Astrocyte (in vitro differentiated cells and primary cell): ENCODE measurements around the gene IFITM10. TPM values are rescaled to one million over a fixed set of nuclear protein-coding genes. Genes with fewer than 3 reads are reported as not detected.

ENCODE experiments used
- DNase-seq: peaks from one replicate; pipeline ENCODE4 v3.0.0-alpha.2; 2010; ENCODE audit warnings: low read depth
- FAIRE-seq: peaks from 2 replicates; lab custom pipeline; 2011; peaks lifted over from hg19 to GRCh38; lab: Jason Lieb, UNC
- H2AFZ ChIP-seq: 2 replicates; pipeline ENCODE4 v1.6.0; 2012; ENCODE audit warnings: low read depth, low read length, inconsistent platforms
- H3K27ac ChIP-seq: 2 replicates; pipeline ENCODE4 v1.5.1; 2011; ENCODE audit warnings: low read depth, low read length, inconsistent platforms
- H3K27me3 ChIP-seq: 2 replicates; pipeline ENCODE4 v1.6.0; 2011; ENCODE audit warnings: low read length, inconsistent platforms; ENCODE audit not compliant: insufficient read depth
- H3K36me3 ChIP-seq: 2 replicates; pipeline ENCODE4 v1.5.1; 2011; ENCODE audit warnings: low read length, inconsistent platforms; ENCODE audit not compliant: insufficient read depth
- H3K4me1 ChIP-seq: 2 replicates; pipeline ENCODE4 v1.5.1; 2011; ENCODE audit warnings: low read length, inconsistent platforms; ENCODE audit not compliant: insufficient read depth
- H3K4me2 ChIP-seq: 2 replicates; pipeline ENCODE4 v1.6.0; 2012; ENCODE audit warnings: low read length, inconsistent platforms
- H3K4me3 ChIP-seq: 2 replicates; pipeline ENCODE4 v1.5.1; 2011; ENCODE audit warnings: low read depth, mild to moderate bottlenecking, low read length, inconsistent platforms; ENCODE audit not compliant: insufficient read depth
- H3K79me2 ChIP-seq: 2 replicates; pipeline ENCODE4 v1.6.0; 2012; ENCODE audit warnings: mild to moderate bottlenecking, low read length, inconsistent platforms; ENCODE audit not compliant: insufficient read depth
- H3K9ac ChIP-seq: 2 replicates; pipeline ENCODE4 v1.6.0; 2012; ENCODE audit warnings: mild to moderate bottlenecking, low read length, inconsistent platforms
- H3K9me3 ChIP-seq: 2 replicates; pipeline ENCODE4 v1.5.1; 2012; ENCODE audit warnings: low read depth, mild to moderate bottlenecking, low read length, inconsistent platforms; ENCODE audit not compliant: insufficient read depth
- H4K20me1 ChIP-seq: 2 replicates; pipeline ENCODE4 v1.6.0; 2012; ENCODE audit warnings: low read length, inconsistent platforms; ENCODE audit not compliant: insufficient read depth
- H3K27ac Mint-ChIP-seq: one replicate; pipeline ENCODE4 v1.8.0; 2021; ENCODE audit warnings: mild to moderate bottlenecking, mixed read lengths; ENCODE audit not compliant: unreplicated experiment
- H3K27me3 Mint-ChIP-seq: one replicate; pipeline ENCODE4 v1.8.0; 2021; ENCODE audit warnings: low read depth, mixed read lengths; ENCODE audit not compliant: unreplicated experiment
- H3K36me3 Mint-ChIP-seq: one replicate; pipeline ENCODE4 v1.8.0; 2021; ENCODE audit warnings: low read depth, mixed read lengths; ENCODE audit not compliant: unreplicated experiment
- H3K4me1 Mint-ChIP-seq: one replicate; pipeline ENCODE4 v1.8.0; 2021; ENCODE audit warnings: low read depth, mixed read lengths; ENCODE audit not compliant: unreplicated experiment
- H3K4me3 Mint-ChIP-seq: one replicate; pipeline ENCODE4 v1.8.0; 2021; ENCODE audit warnings: mild to moderate bottlenecking, moderate library complexity, mixed read lengths; ENCODE audit not compliant: unreplicated experiment
- H3K9me3 Mint-ChIP-seq: one replicate; pipeline ENCODE4 v1.8.0; 2021; ENCODE audit warnings: mild to moderate bottlenecking, mixed read lengths; ENCODE audit not compliant: unreplicated experiment
- EZH2 ChIP-seq: IDR thresholded peaks from 2 replicates; pipeline ENCODE4 v1.6.1; 2012; ENCODE audit warnings: mild to moderate bottlenecking, low read length, inconsistent platforms; ENCODE audit not compliant: insufficient read depth
- total RNA-seq: library from RNA; stranded (reverse); gene quantifications from 2 replicates; pipeline ENCODE4 v1.2.1, GENCODE V29; 2021
- TF ChIP-seq, protein P1 (sequence below): IDR thresholded peaks from 2 replicates; pipeline ENCODE4 v1.5.1; 2011; ENCODE audit warnings: low read depth, mild to moderate bottlenecking, inconsistent platforms, low read length, moderate library complexity; ENCODE audit not compliant: insufficient read depth

Gene IFITM10
- total RNA-seq, 1 donor from 2014 or later = 2.0 TPM

DNA sequence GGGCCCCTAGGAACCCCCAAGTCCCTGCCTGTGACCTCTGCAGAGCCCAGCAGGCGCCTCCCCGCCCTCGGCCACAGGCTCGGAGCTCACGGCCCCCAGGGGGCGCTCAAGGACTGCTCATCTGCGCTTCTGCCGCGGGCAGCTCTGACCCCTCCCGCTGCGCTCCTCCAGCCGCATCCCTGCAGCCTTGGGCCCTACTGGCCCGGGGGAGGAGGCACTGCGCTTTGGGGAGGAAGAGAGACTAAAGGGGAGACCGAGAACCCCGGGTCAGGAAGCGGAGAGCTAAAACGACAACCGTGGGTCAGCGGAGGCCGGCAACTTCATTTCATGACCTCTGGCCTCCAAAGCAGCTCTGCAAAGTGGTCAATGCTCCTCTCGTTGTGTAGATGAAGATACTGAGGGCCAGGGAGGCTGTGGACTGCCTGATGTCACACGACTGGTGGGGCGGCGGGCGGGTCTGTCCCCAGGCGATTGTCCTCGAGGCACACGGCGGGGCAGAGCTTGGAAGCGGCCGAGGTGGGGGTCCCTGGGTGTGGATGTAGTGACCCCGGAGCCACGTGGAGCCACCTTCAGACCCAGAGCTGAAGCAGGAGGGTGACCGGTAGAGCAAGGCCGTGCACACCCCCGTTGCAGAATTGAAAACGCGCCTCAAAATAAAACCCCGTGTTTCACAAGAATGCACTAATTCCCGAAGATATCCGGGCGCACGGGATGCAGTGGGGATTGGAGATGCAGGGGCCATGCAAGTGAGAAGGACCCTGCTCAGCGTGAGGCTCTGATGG lies 56.1 kb downstream of the IFITM10 start:
- Histone ChIP-seq H3K9ac (peak overlapping the region; percentile 44), H3K36me3 (no peaks in the 10 kb centered on the region), H3K4me1 (peaks cover 5% of the 10 kb centered on the region), H2AFZ (peak overlapping the region; percentile 80), H3K79me2 (no peaks in the 10 kb centered on the region), H3K4me3 (peak overlapping the region; percentile 35), H3K27ac (no peak overlapping the region), H3K4me2 (peak overlapping the region; percentile 82), H4K20me1 (no peaks in the 10 kb centered on the region), H3K27me3 (peaks cover 3% of the 10 kb centered on the region), H3K9me3 (no peaks in the 10 kb centered on the region)
- Mint-ChIP-seq H3K9me3 (peaks cover 15% of the 10 kb centered on the region), H3K27me3 (peaks cover 62% of the 10 kb centered on the region), H3K27ac (no peak overlapping the region), H3K4me3 (no peak overlapping the region), H3K36me3 (peaks cover 3% of the 10 kb centered on the region), H3K4me1 (peaks cover 2% of the 10 kb centered on the region)
- TF ChIP-seq, protein P1, sequence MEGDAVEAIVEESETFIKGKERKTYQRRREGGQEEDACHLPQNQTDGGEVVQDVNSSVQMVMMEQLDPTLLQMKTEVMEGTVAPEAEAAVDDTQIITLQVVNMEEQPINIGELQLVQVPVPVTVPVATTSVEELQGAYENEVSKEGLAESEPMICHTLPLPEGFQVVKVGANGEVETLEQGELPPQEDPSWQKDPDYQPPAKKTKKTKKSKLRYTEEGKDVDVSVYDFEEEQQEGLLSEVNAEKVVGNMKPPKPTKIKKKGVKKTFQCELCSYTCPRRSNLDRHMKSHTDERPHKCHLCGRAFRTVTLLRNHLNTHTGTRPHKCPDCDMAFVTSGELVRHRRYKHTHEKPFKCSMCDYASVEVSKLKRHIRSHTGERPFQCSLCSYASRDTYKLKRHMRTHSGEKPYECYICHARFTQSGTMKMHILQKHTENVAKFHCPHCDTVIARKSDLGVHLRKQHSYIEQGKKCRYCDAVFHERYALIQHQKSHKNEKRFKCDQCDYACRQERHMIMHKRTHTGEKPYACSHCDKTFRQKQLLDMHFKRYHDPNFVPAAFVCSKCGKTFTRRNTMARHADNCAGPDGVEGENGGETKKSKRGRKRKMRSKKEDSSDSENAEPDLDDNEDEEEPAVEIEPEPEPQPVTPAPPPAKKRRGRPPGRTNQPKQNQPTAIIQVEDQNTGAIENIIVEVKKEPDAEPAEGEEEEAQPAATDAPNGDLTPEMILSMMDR = peak; percentile 50
- no peak for TF ChIP-seq EZH2
- no peak for FAIRE-seq
- peak; percentile 38 for DNase-seq

DNA sequence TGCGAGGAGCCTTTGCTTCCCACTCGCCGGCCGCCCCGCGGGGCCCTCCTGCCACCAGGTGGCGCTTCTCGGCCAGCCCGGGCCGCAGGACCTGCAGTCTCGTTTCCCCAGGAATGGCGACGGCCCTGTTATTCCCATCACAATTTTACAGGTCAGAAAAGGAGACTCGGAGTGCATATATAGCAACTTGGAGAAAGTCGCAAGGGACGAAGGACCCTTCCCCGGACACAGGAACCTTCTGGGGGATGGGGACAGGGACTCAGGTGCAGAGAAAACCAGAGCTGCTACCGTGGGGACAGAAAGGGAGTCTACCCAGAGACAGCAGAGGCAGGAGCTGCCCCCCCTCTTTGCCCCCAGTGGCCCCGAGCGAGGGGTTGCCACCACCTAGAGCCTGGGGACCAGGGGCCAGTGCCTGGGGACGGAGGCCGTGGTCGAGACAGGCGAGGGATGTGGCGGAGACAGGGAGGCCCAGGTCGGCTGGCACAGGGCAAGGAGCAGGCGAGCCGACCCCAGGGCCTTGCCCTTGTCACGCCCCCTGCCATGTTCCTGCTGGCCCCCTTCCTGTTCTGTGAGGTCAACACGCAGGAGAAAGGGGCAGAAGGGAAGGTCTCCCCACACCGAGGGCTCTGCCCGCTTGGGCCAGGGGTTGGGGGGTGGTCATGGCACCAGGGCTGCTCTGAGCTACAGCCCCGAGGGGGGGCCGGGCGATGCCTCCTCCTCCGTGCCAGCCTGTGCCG lies 56.9 kb downstream of the IFITM10 start:
- peaks cover 15% of the 10 kb centered on the region for H3K9me3 Mint-ChIP-seq
- no peak for TF ChIP-seq EZH2
- TF ChIP-seq, protein P1 = peak; percentile 83
- H3K4me3 ChIP-seq = peak overlapping the region; percentile 35
- peaks cover 3% of the 10 kb centered on the region for H3K36me3 Mint-ChIP-seq
- peak overlapping the region; percentile 80 for H2AFZ ChIP-seq
- H3K4me1 ChIP-seq = peaks cover 5% of the 10 kb centered on the region
- H3K9ac ChIP-seq = peak overlapping the region; percentile 44
- no peak overlapping the region for H3K27ac Mint-ChIP-seq
- no peaks in the 10 kb centered on the region for H3K36me3 ChIP-seq
- no peaks in the 10 kb centered on the region for H3K79me2 ChIP-seq
- peak overlapping the region; percentile 82 for H3K4me2 ChIP-seq
- DNase-seq (peak; percentile 23), FAIRE-seq (no peak)
- H3K27me3 ChIP-seq = peaks cover 3% of the 10 kb centered on the region
- H3K27ac ChIP-seq = no peak overlapping the region
- H3K27me3 Mint-ChIP-seq = peaks cover 65% of the 10 kb centered on the region
- peak overlapping the region; percentile 76 for H3K4me3 Mint-ChIP-seq
- H4K20me1 ChIP-seq = no peaks in the 10 kb centered on the region
- no peaks in the 10 kb centered on the region for H3K9me3 ChIP-seq
- peaks cover 2% of the 10 kb centered on the region for H3K4me1 Mint-ChIP-seq
